GM12878 (cell line): ENCODE data around the gene CLDN5. TPM values are rescaled to one million over a fixed set of nuclear protein-coding genes. Genes with fewer than 3 reads are reported as not detected.

ENCODE experiments used
- ATAC-seq: fragments of 200-7000 bp; cut with Tn5 transposase; 3 replicates; pipeline ENCODE4 v1.9.1; 2020; ENCODE audit warnings: mild to moderate bottlenecking, moderate library complexity
- BruUV-seq: library from RNA; stranded (reverse); fragments of 400-500 nt; replicated peaks from 2 replicates; lab custom pipeline; 2021; lab: Mats Ljungman, UMichigan
- CTCF ChIA-PET: fragments of 300-600 bp; sonication (Branson Sonifier 250); formaldehyde crosslinking; extraction: SDS; loops from one replicate; lab custom pipeline; 2021; ENCODE audit warnings: inconsistent platforms; lab: Yijun Ruan, JAX
- POLR2A ChIA-PET: fragments of 350-600 bp; formaldehyde crosslinking; extraction: SDS; loops from one replicate; lab custom pipeline; 2021; ENCODE audit warnings: inconsistent platforms; lab: Charles Lee
- RAD21 ChIA-PET: fragments of 300-600 bp; sonication (Branson Sonifier 250); formaldehyde crosslinking; loops from one replicate; lab custom pipeline; 2023; ENCODE audit warnings: antibody characterized with exemption; ENCODE audit not compliant: unreplicated experiment; lab: Charles Lee
- SMC1A ChIA-PET: fragments of 300-600 bp; sonication (Branson Sonifier 250); formaldehyde crosslinking; loops from one replicate; lab custom pipeline; 2023; ENCODE audit not compliant: unreplicated experiment, uncharacterized antibody; lab: Charles Lee
- DNase-seq: peaks from one replicate; pipeline ENCODE4 v3.0.0-alpha.2; 2011; ENCODE audit warnings: low read depth, low spot score
- FAIRE-seq: peaks from 3 replicates; lab custom pipeline; 2011; peaks lifted over from hg19 to GRCh38; lab: Jason Lieb, UNC
- H2AFZ ChIP-seq: 2 replicates; pipeline ENCODE4 v1.6.0; 2011; ENCODE audit warnings: low read depth, low read length, control low read depth; ENCODE audit not compliant: control insufficient read depth
- H3K27ac ChIP-seq: 2 replicates; pipeline ENCODE4 v1.5.1; 2011; ENCODE audit warnings: control low read depth; ENCODE audit not compliant: control insufficient read depth, insufficient read depth
- H3K27me3 ChIP-seq, 2 experiments: replicated peaks in 1 of 2; 2 replicates each; pipeline versions ENCODE4 v1.6.0 to v1.6.1; 2011; ENCODE audit warnings: low read length in 1 of 2; ENCODE audit not compliant: control insufficient read depth in 2 of 2, insufficient read depth in 2 of 2
- H3K36me3 ChIP-seq, 2 experiments: 2 replicates each; pipeline ENCODE4 v1.5.1; 2011; ENCODE audit warnings: low read length in 1 of 2; ENCODE audit not compliant: control insufficient read depth in 2 of 2, insufficient read depth in 2 of 2
- H3K4me1 ChIP-seq: 2 replicates; pipeline ENCODE4 v1.6.1; 2011; ENCODE audit warnings: mild to moderate bottlenecking, low read length, moderate library complexity, mixed read lengths; ENCODE audit not compliant: control insufficient read depth, insufficient read depth
- H3K4me2 ChIP-seq: 2 replicates; pipeline ENCODE4 v1.6.0; 2011; ENCODE audit warnings: control low read depth; ENCODE audit not compliant: control insufficient read depth, insufficient read depth
- H3K4me3 ChIP-seq: fragments of 200-600 bp; sonication (generic); 2 replicates; pipeline ENCODE4 v1.5.1; 2016
- H3K79me2 ChIP-seq: 2 replicates; pipeline ENCODE4 v1.6.0; 2011; ENCODE audit warnings: low read length; ENCODE audit not compliant: control insufficient read depth, insufficient read depth
- H3K9ac ChIP-seq: 2 replicates; pipeline ENCODE4 v1.8.0; 2011; ENCODE audit warnings: low read length, control low read depth, mixed read lengths; ENCODE audit not compliant: control insufficient read depth, insufficient read depth
- H3K9me3 ChIP-seq: replicated peaks from 3 replicates; pipeline ENCODE4 v1.5.1; 2011; ENCODE audit warnings: mild to moderate bottlenecking, low read length; ENCODE audit not compliant: control insufficient read depth, insufficient read depth
- H4K20me1 ChIP-seq: 2 replicates; pipeline ENCODE4 v1.6.0; 2011; ENCODE audit not compliant: control insufficient read depth, insufficient read depth
- BMI1 ChIP-seq: fragments of 450-650 bp; IDR thresholded peaks from 2 replicates; pipeline ENCODE4 v1.6.1; 2016; ENCODE audit warnings: mild to moderate bottlenecking, moderate library complexity, borderline replicate concordance
- BRCA1 ChIP-seq: IDR thresholded peaks from 2 replicates; pipeline ENCODE4 v1.6.1; 2011; ENCODE audit warnings: low read depth, low read length, improper control_type of control experiment
- CBX5 ChIP-seq: sonication (generic); IDR thresholded peaks from 2 replicates; pipeline ENCODE4 v1.6.1; 2016; ENCODE audit warnings: low read depth, moderate library complexity, mild to moderate bottlenecking, inconsistent platforms
- MEF2A ChIP-seq: IDR thresholded peaks from 2 replicates; pipeline ENCODE4 v1.6.1; 2011; ENCODE audit warnings: low read depth, mild to moderate bottlenecking, low read length, moderate library complexity; ENCODE audit not compliant: insufficient read depth
- NFYA ChIP-seq: IDR thresholded peaks from 2 replicates; pipeline ENCODE4 v1.6.1; 2011; ENCODE audit warnings: low read depth, mild to moderate bottlenecking, low read length, improper control_type of control experiment, borderline replicate concordance
- NR2C2 ChIP-seq: IDR thresholded peaks from 2 replicates; pipeline ENCODE4 v1.6.1; 2011; ENCODE audit warnings: borderline replicate concordance, low read depth; ENCODE audit not compliant: control insufficient read depth, insufficient read length
- PML ChIP-seq: IDR thresholded peaks from 2 replicates; pipeline ENCODE4 v1.6.1; 2012; ENCODE audit warnings: low read length, inconsistent platforms
- SMAD5 ChIP-seq: IDR thresholded peaks from 2 replicates; pipeline ENCODE4 v1.6.1; 2016; ENCODE audit warnings: antibody characterized with exemption, low read depth
- SP1 ChIP-seq: IDR thresholded peaks from one replicate; pipeline ENCODE4 v1.6.1; 2011; ENCODE audit warnings: low read depth, low read length
- SPI1 ChIP-seq: IDR thresholded peaks from 2 replicates; pipeline ENCODE4 v1.6.1; 2011; ENCODE audit warnings: low read depth, mild to moderate bottlenecking, low read length, moderate library complexity, borderline replicate concordance; ENCODE audit not compliant: insufficient read depth
- STAT1 ChIP-seq: fragments of 450-650 bp; conservative IDR thresholded peaks from 2 replicates; pipeline ENCODE4 v1.6.1; 2014; ENCODE audit warnings: antibody characterized with exemption, mild to moderate bottlenecking
- STAT3 ChIP-seq: IDR thresholded peaks from 2 replicates; pipeline ENCODE4 v1.6.1; 2011; ENCODE audit warnings: low read depth, low read length, improper control_type of control experiment
- ZBED1 ChIP-seq: IDR thresholded peaks from 2 replicates; pipeline ENCODE4 v1.6.1; 2016; ENCODE audit warnings: borderline replicate concordance
- ZNF384 ChIP-seq: IDR thresholded peaks from 2 replicates; pipeline ENCODE4 v1.6.1; 2012; ENCODE audit warnings: low read depth, mild to moderate bottlenecking, low read length, improper control_type of control experiment, borderline replicate concordance
- WGBS: methylation state at CpG from one replicate; pipeline ENCODE4 v1.1.6; 2016; ENCODE audit warnings: low lambda C conversion rate; ENCODE audit not compliant: insufficient replicate concordance, insufficient coverage; ENCODE audit errors: missing lambda C conversion rate; 5-methylcytosine and 5-hydroxymethylcytosine counted together
- in situ Hi-C: fragments of 300-500 bp; cut with MboI; formaldehyde crosslinking; loops from 9 replicates; pipeline ENCODE4 v1.14.3; 2018; ENCODE audit warnings: mixed read lengths
- intact Hi-C: fragments of 100-400 bp; cut with micrococcal nuclease; formaldehyde crosslinking; loops from one replicate; pipeline ENCODE4 v1.14.2; 2022; ENCODE audit not compliant: unreplicated experiment
- polyA plus RNA-seq, 11 experiments: library from polyadenylated mRNA; depleted of rRNA in 4 of 11; unstranded in 6 of 11; stranded (reverse) in 5 of 11; fragments of >200 nt; fragmentation: Nextera tagmentation in 4 of 11; fragmentation: Illumina TruSeq in 1 of 11; extraction: Ambion mirVana in 4 of 11; extraction: Trizol in 1 of 11; gene quantifications; 1 replicate in 1 of 11; 2 replicates in 10 of 11; pipeline versions ENCODE4 v1.2.1 to v1.2.3, GENCODE V29; 2011 to 2016; ENCODE audit warnings: inconsistent platforms in 2 of 11, missing spikeins in 2 of 11, low read depth in 1 of 11
- total RNA-seq, 4 experiments: library from RNA; depleted of rRNA in 3 of 4; stranded (reverse); fragments of >200 nt in 3 of 4; fragmentation: Illumina TruSeq in 1 of 4; extraction: Trizol in 1 of 4; gene quantifications; 2 replicates each; pipeline versions ENCODE4 v1.2.1 to v1.2.3, GENCODE V29; 2013 to 2021

Gene CLDN5
- total and polyA plus RNA-seq, 10 of the 15 experiments (the other 5 are each of a cell fraction or from before 2014, with no cell fraction given) = 0.15 TPM; not detected in 9

DNA sequence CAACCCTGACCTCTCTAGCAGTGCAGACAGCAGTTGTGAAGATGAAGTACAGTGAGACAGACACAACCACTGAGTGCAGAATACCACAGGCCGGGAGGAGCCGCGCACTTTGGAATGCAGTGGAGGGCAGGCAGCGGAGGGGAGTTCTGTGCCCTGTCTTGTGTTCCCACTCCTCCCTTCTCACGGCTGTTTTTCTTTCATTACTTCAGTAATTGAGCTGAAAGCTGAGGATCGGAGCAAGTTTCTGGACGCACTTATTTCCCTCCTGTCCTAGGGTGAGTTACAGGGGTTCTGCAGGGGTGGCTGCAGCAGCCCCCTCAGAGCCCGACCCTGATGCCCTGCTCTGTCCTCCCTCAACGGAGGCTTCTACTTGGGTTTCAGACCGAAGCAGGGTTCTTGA lies 5.6 kb downstream of the CLDN5 start (continued):
- TF ChIP-seq SP1 = no peak
- TF ChIP-seq NR2C2 = no peak
- TF ChIP-seq SPI1 = no peak
- TF ChIP-seq MEF2A = no peak
- TF ChIP-seq BMI1 = no peak
- TF ChIP-seq CBX5 = no peak
- no peak for TF ChIP-seq ZBED1

DNA sequence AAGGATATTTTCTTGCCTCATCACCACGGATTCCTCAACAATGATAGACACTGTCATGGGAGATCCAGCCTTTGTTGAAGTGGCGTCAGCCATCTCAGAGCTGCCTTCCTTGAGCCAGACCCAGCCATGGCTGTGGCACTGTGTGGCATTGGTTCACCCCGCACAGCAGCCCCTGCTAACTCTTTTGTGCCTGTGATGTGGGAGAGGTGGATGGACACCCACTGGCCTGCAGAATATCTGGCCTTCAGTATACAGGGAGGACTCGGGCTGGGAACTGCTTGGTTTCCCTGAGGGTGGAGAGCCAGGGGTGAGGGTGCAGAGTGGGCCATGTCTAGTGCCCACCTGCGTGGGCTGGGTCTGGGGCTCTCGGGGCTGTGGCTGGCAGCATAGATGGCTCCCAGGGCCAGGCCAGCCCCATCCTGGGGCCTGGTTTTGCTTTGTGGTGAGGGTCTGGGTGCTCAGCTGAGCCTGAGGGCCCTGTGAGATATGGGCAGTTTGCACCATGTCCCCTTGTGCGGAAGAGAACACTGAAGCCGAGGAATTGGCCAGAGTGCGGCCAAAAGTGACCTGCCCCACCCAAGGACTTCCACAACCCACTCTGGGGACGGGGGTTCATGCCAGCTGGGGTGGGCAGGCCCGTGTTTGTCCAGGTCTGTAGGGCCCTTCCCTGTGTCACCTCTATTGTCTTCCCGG lies 6.1 kb downstream of the CLDN5 start:
- no peaks in the 10 kb centered on the region for H3K4me1 ChIP-seq
- 86% methylated on average over 12 of the region's 12 CpGs for WGBS
- DNase-seq = no peak
- H3K79me2 ChIP-seq = no peaks in the 10 kb centered on the region
- CTCF ChIA-PET = no interaction called here
- no peak for TF ChIP-seq BRCA1
- no peak for TF ChIP-seq SPI1
- no peak for TF ChIP-seq ZNF384
- no peak for TF ChIP-seq SMAD5
- TF ChIP-seq STAT1 = no peak
- no peak for TF ChIP-seq STAT3
- TF ChIP-seq NFYA = no peak
- no peak for TF ChIP-seq PML
- peaks cover 6 to 20% of the 10 kb centered on the region in 2 experiments; a peak in 3 of 4 replicates for H3K36me3 ChIP-seq
- no peak for ATAC-seq
- BruUV-seq = no TSS peak
- RAD21 ChIA-PET = no interaction called here
- in situ Hi-C loops (loop anchor here (5.0 kb wide), 1 partner anchor 49 kb away; no protein-coding TSS in a partner anchor), intact Hi-C loops (no loop called here)
- FAIRE-seq = no peak
- no peaks in the 10 kb centered on the region for H3K9me3 ChIP-seq
- H3K27me3 ChIP-seq = no peaks in the 10 kb centered on the region
- H3K27ac ChIP-seq = no peak overlapping the region
- H3K4me2 ChIP-seq = no peak overlapping the region
- no peak overlapping the region for H3K4me3 ChIP-seq
- POLR2A ChIA-PET = no interaction called here
- no peak overlapping the region for H2AFZ ChIP-seq
- H3K9ac ChIP-seq = no peak overlapping the region
- H4K20me1 ChIP-seq = no peaks in the 10 kb centered on the region
- SMC1A ChIA-PET = no interaction called here
